HG02943 (cell line): Measurements from ENCODE around the gene ULK3.

ENCODE experiments used
- ATAC-seq: cut with Tn5 transposase; IDR thresholded peaks from one replicate; pipeline ENCODE4 v1.9.1; 2021; ENCODE audit warnings: mild to moderate bottlenecking, low read depth, moderate library complexity; ENCODE audit not compliant: unreplicated experiment

Gene ULK3

GRCh38 chr15:74801311-74801997 lies 41.5 kb downstream of the ULK3 start:
- no peak for ATAC-seq

GRCh38 chr15:74800559-74801094 lies 42.3 kb downstream of the ULK3 start:
- no peak for ATAC-seq

GRCh38 chr15:74799856-74800558 lies 42.9 kb downstream of the ULK3 start:
- no peak for ATAC-seq

- ATAC-seq, result no peak
These were observed 43.6 kb downstream of the ULK3 start for GRCh38 chr15:74799255-74799855.

- no peak for ATAC-seq
These were observed 44.3 kb downstream of the ULK3 start for GRCh38 chr15:74798388-74799254.

GRCh38 chr15:74795966-74796625 lies 46.9 kb downstream of the ULK3 start:
- no peak for ATAC-seq

GRCh38 chr15:74794970-74795349 lies 48.0 kb downstream of the ULK3 start:
- no peak for ATAC-seq

- ATAC-seq, result no peak
These were observed 48.5 kb downstream of the ULK3 start for GRCh38 chr15:74794248-74794969.

- ATAC-seq, result no peak
These were observed 49.6 kb downstream of the ULK3 start for GRCh38 chr15:74793135-74794028.

GRCh38 chr15:74792227-74793016 lies 50.5 kb downstream of the ULK3 start:
- no peak for ATAC-seq

GRCh38 chr15:74791667-74792066 lies 51.3 kb downstream of the ULK3 start:
- no peak for ATAC-seq

GRCh38 chr15:74791007-74791406 lies 51.9 kb downstream of the ULK3 start:
- ATAC-seq, result no peak

GRCh38 chr15:74790080-74790916 lies 52.7 kb downstream of the ULK3 start:
- ATAC-seq, result no peak

- ATAC-seq, result no peak
These were observed 53.2 kb downstream of the ULK3 start for GRCh38 chr15:74789741-74790079.

- no peak for ATAC-seq
These were observed 53.8 kb downstream of the ULK3 start for GRCh38 chr15:74789171-74789631.

GRCh38 chr15:74788683-74789151 lies 54.2 kb downstream of the ULK3 start:
- ATAC-seq, result peak; percentile 30
